ENCODE results near the gene DCAKD. TPM values are rescaled to one million over a fixed set of nuclear protein-coding genes. Genes with fewer than 3 reads are reported as not detected.

Gene DCAKD
- total and polyA plus RNA-seq, 10 of the 15 experiments (the other 5 are each of a cell fraction or from before 2014, with no cell fraction given) = 11.6 to 62.7 (median 38.3) TPM

DNA sequence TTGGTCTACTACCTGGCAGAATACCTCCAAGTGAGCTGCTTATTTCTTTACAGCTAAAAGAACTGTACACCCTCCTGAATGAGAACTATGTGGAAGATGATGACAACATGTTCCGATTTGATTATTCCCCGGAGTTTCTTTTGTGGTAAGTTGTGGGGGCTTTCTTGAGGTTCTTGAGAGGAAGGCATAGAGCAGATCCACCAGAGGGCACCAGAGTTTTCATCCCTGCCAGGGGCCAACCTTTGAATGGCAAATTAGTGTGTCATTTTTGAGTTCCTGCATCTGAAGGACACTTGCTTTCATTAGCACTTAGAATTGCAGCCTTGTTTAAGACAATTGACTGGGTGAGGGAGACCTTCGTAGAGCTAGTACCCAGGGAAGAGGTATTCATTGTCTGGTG, 44.7 kb upstream of the DCAKD start:
- no peak overlapping the region for H3K4me2 ChIP-seq (ENCODE audit: control insufficient read depth, insufficient read depth)
- H3K79me2 ChIP-seq (ENCODE audit: control insufficient read depth, insufficient read depth, low read length) = no peaks in the 10 kb centered on the region
- H3K9ac ChIP-seq (ENCODE audit: control insufficient read depth, insufficient read depth, low read length) = no peak overlapping the region
- peaks cover 47 to 50% of the 10 kb centered on the region in 2 experiments for H3K36me3 ChIP-seq (ENCODE audit: control insufficient read depth in 2 of 2, insufficient read depth in 2 of 2, low read length in 1 of 2)
- H3K27me3 ChIP-seq (replicated peaks in 1 of 2; ENCODE audit: control insufficient read depth in 2 of 2, insufficient read depth in 2 of 2, low read length in 1 of 2) = no peaks in the 10 kb centered on the region
- SMC1A ChIA-PET (ENCODE audit: uncharacterized antibody, unreplicated experiment) = interaction anchor here (1.0 to 7.0 kb wide), 3 partner anchors 16 to 176 kb away, joined by 3 to 38 read pairs (median 5); no protein-coding TSS in a partner anchor
- POLR2A ChIA-PET = interaction anchor here (0.6 kb wide), 1 partner anchor 604 kb away, joined by 3 read pairs; no protein-coding TSS in a partner anchor
- no TSS peak for BruUV-seq (replicated peaks)
- 26% methylated on average over 3 of the region's 3 CpGs for WGBS (ENCODE audit: insufficient coverage, insufficient replicate concordance, low lambda C conversion rate, missing lambda C conversion rate)
- ATAC-seq (no peak), FAIRE-seq (peak; percentile 84), DNase-seq (ENCODE audit: low read depth, low spot score) (no peak)
- no peak overlapping the region for H2AFZ ChIP-seq (ENCODE audit: control insufficient read depth, low read depth, low read length)
- RAD21 ChIA-PET (ENCODE audit: unreplicated experiment) = no interaction called here
- intact Hi-C loops (cut with micrococcal nuclease; ENCODE audit: unreplicated experiment) (loop anchor here (5.0 kb wide), 1 partner anchor 79 kb away; no protein-coding TSS in a partner anchor), in situ Hi-C loops (cut with MboI) (no loop called here)
- CTCF ChIA-PET = interaction anchor here (0.6 to 4.7 kb wide), 10 partner anchors 8 to 317 kb away, joined by 3 to 70 read pairs (median 4); partner anchors contain the start of gene ACBD4
- H3K27ac ChIP-seq (ENCODE audit: control insufficient read depth, insufficient read depth) = no peak overlapping the region
- H4K20me1 ChIP-seq (ENCODE audit: control insufficient read depth, insufficient read depth) = no peaks in the 10 kb centered on the region
- TF ChIP-seq ESRRA (IDR thresholded peaks at IDR 0.05; ENCODE audit: low read length) (no peak), SREBF2 (IDR thresholded peaks at IDR 0.05; ENCODE audit: low read length) (no peak), RAD21 (IDR thresholded peaks at IDR 0.05; ENCODE audit: insufficient read depth, low read depth, low read length) (peak; percentile 13; the same call in 1 of the 2 replicates), SMARCA5 (IDR thresholded peaks at IDR 0.05) (no peak)
- TF ChIP-seq, protein P1, sequence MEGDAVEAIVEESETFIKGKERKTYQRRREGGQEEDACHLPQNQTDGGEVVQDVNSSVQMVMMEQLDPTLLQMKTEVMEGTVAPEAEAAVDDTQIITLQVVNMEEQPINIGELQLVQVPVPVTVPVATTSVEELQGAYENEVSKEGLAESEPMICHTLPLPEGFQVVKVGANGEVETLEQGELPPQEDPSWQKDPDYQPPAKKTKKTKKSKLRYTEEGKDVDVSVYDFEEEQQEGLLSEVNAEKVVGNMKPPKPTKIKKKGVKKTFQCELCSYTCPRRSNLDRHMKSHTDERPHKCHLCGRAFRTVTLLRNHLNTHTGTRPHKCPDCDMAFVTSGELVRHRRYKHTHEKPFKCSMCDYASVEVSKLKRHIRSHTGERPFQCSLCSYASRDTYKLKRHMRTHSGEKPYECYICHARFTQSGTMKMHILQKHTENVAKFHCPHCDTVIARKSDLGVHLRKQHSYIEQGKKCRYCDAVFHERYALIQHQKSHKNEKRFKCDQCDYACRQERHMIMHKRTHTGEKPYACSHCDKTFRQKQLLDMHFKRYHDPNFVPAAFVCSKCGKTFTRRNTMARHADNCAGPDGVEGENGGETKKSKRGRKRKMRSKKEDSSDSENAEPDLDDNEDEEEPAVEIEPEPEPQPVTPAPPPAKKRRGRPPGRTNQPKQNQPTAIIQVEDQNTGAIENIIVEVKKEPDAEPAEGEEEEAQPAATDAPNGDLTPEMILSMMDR (IDR thresholded peaks at IDR 0.05 in 2 of 3, conservative IDR thresholded peaks at IDR 0.05 in 1 of 3; ENCODE audit: control insufficient read depth in 2 of 3, extremely low read depth in 1 of 3, insufficient read depth in 1 of 3, low read depth in 3 of 3, low read length in 3 of 3) = peak; percentile 34 to 46 (median 45)
- no peaks in the 10 kb centered on the region for H3K4me1 ChIP-seq (ENCODE audit: control insufficient read depth, insufficient read depth, low read length)
- no peak overlapping the region for H3K4me3 ChIP-seq
- no peaks in the 10 kb centered on the region for H3K9me3 ChIP-seq (replicated peaks; ENCODE audit: control insufficient read depth, insufficient read depth, low read length)
